CD14-positive monocyte (primary cell): Measurements from ENCODE around the gene PLCH1. TPM values are rescaled to one million over a fixed set of nuclear protein-coding genes. Genes with fewer than 3 reads are reported as not detected.

Source experiments
- DNase-seq, 3 donors: peaks; one replicate each; pipeline ENCODE4 v3.0.0-alpha.2; 2011 to 2022
- H2AFZ ChIP-seq: 2 replicates; pipeline ENCODE4 v1.6.0; 2012; ENCODE audit warnings: mild to moderate bottlenecking, low read depth, low read length, inconsistent platforms; ENCODE audit not compliant: insufficient read depth, poor library complexity, severe bottlenecking
- H3K27ac ChIP-seq, 2 donors: 1 replicate in 1 of 2; 2 replicates in 1 of 2; pipeline ENCODE4 v1.5.1; 2012 to 2013; ENCODE audit warnings: low read length in 2 of 2, control low read depth in 1 of 2, inconsistent platforms in 1 of 2, low read depth in 1 of 2, mild to moderate bottlenecking in 1 of 2
- H3K27me3 ChIP-seq, 2 donors: one replicate each; pipeline versions ENCODE4 v1.6.0 to v1.6.1; 2011 to 2013; ENCODE audit warnings: low read length in 2 of 2; ENCODE audit not compliant: control insufficient read depth in 2 of 2, insufficient read depth in 2 of 2
- H3K36me3 ChIP-seq, 2 donors: replicated peaks in 1 of 2; 1 replicate in 1 of 2; 2 replicates in 1 of 2; pipeline versions ENCODE4 v1.5.1 to v1.6.1; 2012 to 2013; ENCODE audit warnings: low read length in 2 of 2, control low read depth in 1 of 2, inconsistent platforms in 1 of 2, mild to moderate bottlenecking in 1 of 2; ENCODE audit not compliant: insufficient read depth in 2 of 2, control insufficient read depth in 1 of 2
- H3K4me1 ChIP-seq, 2 donors: 1 replicate in 1 of 2; 2 replicates in 1 of 2; pipeline versions ENCODE4 v1.5.1 to v1.6.1; 2012 to 2013; ENCODE audit warnings: low read length in 2 of 2, control low read depth in 1 of 2, inconsistent platforms in 1 of 2, mild to moderate bottlenecking in 1 of 2, moderate library complexity in 1 of 2; ENCODE audit not compliant: insufficient read depth in 2 of 2, control insufficient read depth in 1 of 2
- H3K4me2 ChIP-seq: replicated peaks from 2 replicates; pipeline ENCODE3; 2012; ENCODE audit warnings: low read length, moderate library complexity, mild to moderate bottlenecking; ENCODE audit not compliant: poor library complexity, severe bottlenecking; ENCODE audit errors: extremely low read depth
- H3K4me3 ChIP-seq, 3 experiments: fragments of 200-600 bp in 1 of 3; sonication (generic) in 1 of 3; replicated peaks in 1 of 3; 1 replicate in 2 of 3; 2 replicates in 1 of 3; pipeline ENCODE4 v1.5.1; 2011 to 2013; ENCODE audit warnings: low read length in 3 of 3, mild to moderate bottlenecking in 3 of 3, control low read depth in 2 of 3, low read depth in 2 of 3, inconsistent platforms in 1 of 3, moderate library complexity in 1 of 3
- H3K79me2 ChIP-seq: 2 replicates; pipeline ENCODE4 v1.6.0; 2012; ENCODE audit warnings: mild to moderate bottlenecking, control low read depth, inconsistent platforms, low read length, moderate library complexity; ENCODE audit not compliant: insufficient read depth
- H3K9ac ChIP-seq: 2 replicates; pipeline ENCODE4 v1.6.0; 2017; ENCODE audit warnings: low read length, mild to moderate bottlenecking; ENCODE audit not compliant: insufficient read depth, poor library complexity, severe bottlenecking
- H3K9me3 ChIP-seq, 2 donors: replicated peaks in 1 of 2; 1 replicate in 1 of 2; 2 replicates in 1 of 2; pipeline versions ENCODE4 v1.5.1 to v1.6.1; 2012 to 2013; ENCODE audit warnings: low read length in 2 of 2, control low read depth in 1 of 2; ENCODE audit not compliant: control insufficient read depth in 1 of 2, insufficient read depth in 1 of 2
- H4K20me1 ChIP-seq: 2 replicates; pipeline ENCODE4 v1.6.0; 2012; ENCODE audit warnings: mild to moderate bottlenecking, low read length, control low read depth, moderate library complexity; ENCODE audit not compliant: insufficient read depth
- H3K27ac Mint-ChIP-seq, 7 donors: one replicate each; pipeline ENCODE4 v1.8.0; 2020; ENCODE audit warnings: mild to moderate bottlenecking in 7 of 7, mixed read lengths in 7 of 7, moderate library complexity in 6 of 7, inconsistent platforms in 2 of 7
- H3K27me3 Mint-ChIP-seq, 3 donors: one replicate each; pipeline ENCODE4 v1.8.0; 2021 to 2022; ENCODE audit warnings: low read depth in 3 of 3, mild to moderate bottlenecking in 3 of 3, mixed read lengths in 3 of 3, moderate library complexity in 3 of 3, inconsistent platforms in 1 of 3
- H3K36me3 Mint-ChIP-seq, 2 donors: one replicate each; pipeline ENCODE4 v1.8.0; 2020; ENCODE audit warnings: mixed read lengths in 2 of 2, inconsistent platforms in 1 of 2, mild to moderate bottlenecking in 1 of 2
- H3K4me1 Mint-ChIP-seq: one replicate; pipeline ENCODE4 v1.8.0; 2020; ENCODE audit warnings: mild to moderate bottlenecking, mixed read lengths
- H3K4me3 Mint-ChIP-seq, 2 donors: one replicate each; pipeline ENCODE4 v1.8.0; 2020; ENCODE audit warnings: mild to moderate bottlenecking in 2 of 2, mixed read lengths in 2 of 2, moderate library complexity in 1 of 2
- H3K9me3 Mint-ChIP-seq, 7 donors: one replicate each; pipeline ENCODE4 v1.8.0; 2020 to 2022; ENCODE audit warnings: mixed read lengths in 7 of 7, mild to moderate bottlenecking in 6 of 7, moderate library complexity in 6 of 7, inconsistent platforms in 2 of 7
- CTCF ChIP-seq: fragments of 200-600 bp; IDR thresholded peaks from one replicate; pipeline ENCODE4 v1.8.0; 2022; ENCODE audit warnings: antibody characterized with exemption, mild to moderate bottlenecking
- WGBS: methylation state at CpG from one replicate; pipeline ENCODE4 v1.1.5; 2013; ENCODE audit warnings: missing lambda C conversion rate; ENCODE audit not compliant: insufficient coverage; 5-methylcytosine and 5-hydroxymethylcytosine counted together
- intact Hi-C, 2 donors: fragments of 100-400 bp; cut with micrococcal nuclease; formaldehyde crosslinking; loops; one replicate each; pipeline versions ENCODE4 v1.15.0 to v1.15.1; 2023
- polyA plus RNA-seq, 3 donors: library from polyadenylated mRNA; depleted of rRNA in 1 of 3; unstranded in 2 of 3; stranded (reverse) in 1 of 3; fragments of 300-500 nt in 2 of 3; fragments of >200 nt in 1 of 3; fragmentation: Illumina TruSeq in 2 of 3; gene quantifications; 1 replicate in 2 of 3; 2 replicates in 1 of 3; pipeline ENCODE4 v1.2.3, GENCODE V29; 2012 to 2021

Gene PLCH1
- polyA plus RNA-seq, 3 donors, result not detected

- H3K27ac ChIP-seq, result no peak overlapping the region
- intact Hi-C loops, result no loop called here
- H3K4me3 Mint-ChIP-seq, result no peak overlapping the region
- H3K4me1 ChIP-seq, result no peaks in the 10 kb centered on the region
- DNase-seq, result no peak
- WGBS, result 93% methylated on average over 3 of the region's 5 CpGs
- H3K79me2 ChIP-seq, result no peaks in the 10 kb centered on the region
- no peak overlapping the region for H2AFZ ChIP-seq
- no peaks in the 10 kb centered on the region for H4K20me1 ChIP-seq
- H3K9me3 ChIP-seq, result peaks cover 0 to 5% of the 10 kb centered on the region in 2 donors
- peaks cover 0 to 2% (median 0%) of the 10 kb centered on the region in 3 donors for H3K27me3 Mint-ChIP-seq
- H3K36me3 ChIP-seq, result no peaks in the 10 kb centered on the region
- no peaks in the 10 kb centered on the region for H3K36me3 Mint-ChIP-seq
- H3K4me3 ChIP-seq, result no peak overlapping the region
- H3K27me3 ChIP-seq, result no peaks in the 10 kb centered on the region
- no peaks in the 10 kb centered on the region for H3K4me1 Mint-ChIP-seq
- peaks cover 2 to 18% (median 8%) of the 10 kb centered on the region in 7 donors for H3K9me3 Mint-ChIP-seq
- H3K27ac Mint-ChIP-seq, result no peak overlapping the region
- TF ChIP-seq CTCF, result no peak
- H3K9ac ChIP-seq, result no peak overlapping the region
- no peak overlapping the region for H3K4me2 ChIP-seq
Measured at GRCh38 chr3:155512867-155513261, 232.0 kb downstream of the PLCH1 start.

- Histone ChIP-seq H3K36me3 (no peaks in the 10 kb centered on the region), H3K27ac (no peak overlapping the region), H3K9ac (no peak overlapping the region), H4K20me1 (no peaks in the 10 kb centered on the region), H3K79me2 (no peaks in the 10 kb centered on the region), H3K4me1 (no peaks in the 10 kb centered on the region), H3K4me3 (no peak overlapping the region), H3K9me3 (peaks cover 0 to 5% of the 10 kb centered on the region in 2 donors), H3K4me2 (no peak overlapping the region), H2AFZ (no peak overlapping the region), H3K27me3 (no peaks in the 10 kb centered on the region)
- 92% methylated on average over 3 of the region's 8 CpGs for WGBS
- no peaks in the 10 kb centered on the region for H3K27me3 Mint-ChIP-seq
- DNase-seq, result no peak
- intact Hi-C loops, result no loop called here
- H3K9me3 Mint-ChIP-seq, result peaks cover 2 to 18% (median 8%) of the 10 kb centered on the region in 7 donors
- H3K4me3 Mint-ChIP-seq, result no peak overlapping the region
- H3K27ac Mint-ChIP-seq, result no peak overlapping the region
- H3K4me1 Mint-ChIP-seq, result no peaks in the 10 kb centered on the region
- no peak for TF ChIP-seq CTCF
- H3K36me3 Mint-ChIP-seq, result no peaks in the 10 kb centered on the region
Measured at GRCh38 chr3:155512175-155512866, 232.6 kb downstream of the PLCH1 start.
